LoVo (cell line): ENCODE data around the gene SLC12A7.
A peak's percentile ranks its signal among the peaks of the same experiment; 100 is the strongest.

Experiments used
- DNase-seq: peaks from one replicate; pipeline ENCODE4 v3.0.0-alpha.2; 2016; ENCODE audit warnings: low spot score

Gene SLC12A7

DNA sequence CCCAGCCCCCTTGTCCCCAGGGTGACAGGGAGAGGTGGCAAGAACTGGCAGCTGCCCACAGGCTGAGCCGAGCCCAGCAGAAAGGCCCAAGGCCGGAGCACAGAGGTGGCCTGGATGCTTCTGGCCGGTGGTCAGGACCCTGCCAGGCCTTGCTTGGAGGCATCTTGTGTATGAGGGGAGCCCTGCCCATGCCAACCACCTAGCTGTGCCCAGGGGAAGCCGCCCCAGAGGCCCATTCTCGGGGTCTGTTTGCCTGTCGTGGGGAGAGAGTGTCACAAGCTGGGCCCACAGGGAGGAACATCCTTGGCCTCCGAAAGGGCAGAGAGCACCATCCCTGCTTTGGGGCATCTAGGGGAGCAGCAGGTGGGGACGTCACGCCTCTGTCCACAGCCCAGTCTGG lies 93.3 kb downstream of the SLC12A7 start:
- no peak for DNase-seq

DNA sequence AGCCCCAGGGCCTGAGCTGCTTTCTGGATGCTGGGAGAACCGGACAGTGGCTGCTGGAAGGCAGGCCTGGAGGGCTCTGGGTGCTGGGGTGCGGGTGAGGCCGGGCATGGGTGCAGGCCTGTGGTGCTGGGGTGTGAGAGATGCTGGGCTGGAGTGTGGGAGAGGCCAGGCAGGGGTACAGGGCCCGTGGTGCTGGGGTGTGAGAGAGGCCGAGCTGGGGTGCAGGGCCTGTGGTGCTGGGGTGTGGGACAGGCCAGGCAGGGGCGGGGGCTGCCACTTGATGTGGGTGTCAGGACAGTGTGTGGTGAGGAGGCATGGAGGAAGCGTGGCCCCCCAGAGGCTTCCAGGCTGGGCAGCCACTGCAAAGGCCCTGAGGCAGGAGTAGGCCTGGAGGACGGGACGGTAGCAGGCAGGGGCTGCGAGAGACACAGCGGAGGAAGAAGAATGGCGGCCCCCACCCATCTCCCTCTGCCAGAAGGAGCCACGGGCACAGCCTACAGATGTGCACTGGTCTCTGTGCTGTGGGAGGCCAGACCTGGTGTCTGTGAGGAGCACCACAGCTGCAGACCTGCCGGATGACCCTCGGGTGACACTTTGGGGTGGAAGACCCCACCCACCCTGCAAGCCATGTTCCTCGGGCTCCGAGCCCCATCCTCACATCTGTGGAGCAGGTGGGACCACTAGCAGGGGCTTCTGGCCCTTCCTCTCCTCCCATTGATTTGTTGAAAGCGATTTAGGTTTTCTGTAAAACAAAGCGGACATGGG lies 94.0 kb downstream of the SLC12A7 start:
- DNase-seq = no peak

DNA sequence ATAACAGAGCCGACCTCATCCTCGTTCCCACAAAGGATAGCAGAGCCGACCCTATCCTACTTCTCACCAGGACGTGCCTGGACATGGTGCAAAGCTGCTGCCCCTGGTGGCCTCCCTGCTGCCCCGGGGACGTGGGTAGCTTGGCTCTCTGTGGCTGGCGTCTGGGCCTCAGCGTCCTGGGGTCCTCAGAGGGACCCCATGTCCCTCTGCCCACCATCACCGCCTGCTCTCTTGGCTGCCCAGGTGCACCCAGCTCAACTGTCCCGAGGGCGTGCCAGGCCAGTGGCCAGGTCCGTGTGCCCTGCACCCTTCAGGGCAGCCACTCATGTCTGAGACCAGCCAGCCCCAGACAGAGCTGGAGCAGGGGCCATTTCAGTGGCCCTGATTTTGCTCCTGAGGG lies 94.8 kb downstream of the SLC12A7 start:
- DNase-seq = no peak

DNA sequence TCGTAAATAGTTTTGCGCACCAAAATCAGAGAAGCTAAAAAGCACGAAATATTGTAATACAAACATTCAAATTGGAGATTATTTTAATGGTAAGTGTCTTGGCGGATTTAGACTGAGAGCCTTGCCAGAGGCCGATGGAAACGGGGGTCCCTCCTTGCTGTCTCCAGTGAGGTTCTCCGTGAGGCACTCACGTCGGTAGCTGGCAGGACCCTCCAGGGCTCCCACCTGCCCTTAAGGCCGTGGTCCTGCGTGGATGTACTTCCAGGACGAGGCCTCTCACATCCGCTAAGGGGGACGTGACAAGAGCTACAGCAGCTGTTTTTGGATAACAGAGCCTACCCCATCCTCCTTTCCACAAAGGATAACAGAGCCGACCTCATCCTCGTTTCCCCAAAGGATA lies 95.4 kb downstream of the SLC12A7 start:
- DNase-seq = no peak

DNA sequence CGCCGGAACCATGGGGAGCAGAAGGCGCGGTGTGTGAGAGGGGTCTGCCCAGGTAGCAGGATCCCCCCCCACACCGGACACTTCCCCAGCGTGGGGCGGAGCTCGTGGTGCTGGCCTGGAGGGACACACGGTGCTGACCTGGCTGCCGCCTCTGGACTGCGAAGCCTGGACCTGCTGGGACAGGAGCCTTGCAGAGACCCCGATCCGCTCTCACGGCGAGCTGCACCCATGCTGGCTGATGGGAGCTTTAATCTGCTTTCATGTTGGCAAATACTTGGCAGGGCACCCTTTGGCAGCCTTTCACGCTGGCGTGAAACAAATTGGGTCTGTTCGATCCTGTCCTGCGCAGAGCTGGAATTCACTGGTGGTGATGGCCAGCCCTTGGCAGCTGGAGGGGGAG lies 95.8 kb downstream of the SLC12A7 start:
- no peak for DNase-seq

DNA sequence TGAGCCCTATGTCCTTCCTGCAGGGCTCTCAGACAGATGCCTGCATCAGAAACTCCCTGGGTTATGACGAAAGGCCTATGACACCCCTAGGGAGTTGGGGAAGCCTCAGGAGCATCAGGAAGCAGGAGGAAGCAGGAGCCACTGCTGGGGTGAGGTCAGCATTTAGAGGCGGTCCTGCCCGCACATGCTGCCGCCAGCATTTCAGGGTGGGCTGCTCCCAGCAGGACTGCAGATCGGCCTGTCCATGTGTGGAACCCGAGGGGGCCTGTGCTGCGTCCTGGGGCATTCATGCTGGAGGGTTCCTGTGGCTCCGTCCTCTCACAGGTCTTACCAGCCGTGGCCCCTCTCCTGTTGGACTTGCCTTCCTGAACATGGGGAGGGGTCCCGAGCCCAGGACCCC lies 96.4 kb downstream of the SLC12A7 start:
- no peak for DNase-seq

DNA sequence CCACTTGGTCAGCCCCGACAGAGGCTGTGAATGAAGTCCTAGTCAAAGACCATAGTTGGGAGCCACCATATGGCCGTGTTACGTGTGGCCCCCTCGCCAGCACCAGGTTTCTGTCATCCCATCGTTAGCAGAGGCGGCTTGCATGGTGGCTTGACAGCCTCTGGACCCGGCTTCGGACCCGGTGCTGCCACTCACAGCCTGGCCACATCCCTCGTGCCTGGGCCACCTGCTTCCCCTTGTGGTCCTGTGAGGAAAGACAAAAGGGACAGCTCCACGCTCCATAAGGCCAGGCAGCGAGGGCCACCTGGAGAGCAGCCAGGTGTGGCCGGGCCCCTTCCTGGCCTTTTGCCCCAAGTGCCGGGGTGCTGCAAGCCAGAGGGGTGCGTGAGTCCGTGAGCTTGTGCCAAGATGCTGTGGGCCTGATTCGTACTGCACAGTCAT lies 97.1 kb downstream of the SLC12A7 start:
- no peak for DNase-seq

DNA sequence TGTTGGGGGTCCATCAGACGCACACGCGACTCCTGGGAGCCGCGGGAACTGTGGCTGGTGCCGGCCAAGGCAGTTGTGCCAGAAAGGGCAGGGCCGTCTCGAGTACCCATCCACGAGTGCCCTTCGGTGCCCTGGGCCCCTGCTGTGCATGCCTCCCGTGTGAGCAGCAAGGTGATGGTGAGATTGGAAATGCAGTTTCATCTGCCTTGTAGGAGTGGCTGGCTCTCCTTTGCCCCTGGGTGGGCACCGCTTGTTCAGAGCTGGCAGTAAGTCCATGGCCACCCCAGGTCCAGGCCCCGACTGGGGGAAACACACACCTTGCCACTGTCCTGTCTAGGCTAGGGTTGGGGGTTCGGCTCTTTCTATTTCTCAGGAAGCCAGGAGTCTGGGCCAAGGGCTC lies 97.5 kb downstream of the SLC12A7 start:
- DNase-seq = no peak

DNA sequence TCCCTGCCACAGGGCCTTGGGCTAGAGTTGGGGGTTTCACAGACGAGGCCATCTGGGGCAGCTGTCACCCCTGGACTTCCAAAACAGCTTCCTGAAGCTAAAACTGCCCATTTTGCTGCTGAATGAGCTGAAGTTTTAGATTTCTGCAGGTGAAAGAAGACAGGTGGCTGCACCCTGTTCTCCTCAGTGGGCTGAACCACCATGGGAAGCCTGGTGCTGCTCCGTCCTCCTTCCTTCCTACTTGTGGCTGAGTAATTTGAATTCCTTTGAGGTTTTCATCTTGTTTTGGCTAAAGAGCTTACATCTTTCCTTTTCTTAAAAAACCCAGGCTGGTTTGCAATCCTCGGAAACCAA lies 97.9 kb downstream of the SLC12A7 start:
- no peak for DNase-seq

DNA sequence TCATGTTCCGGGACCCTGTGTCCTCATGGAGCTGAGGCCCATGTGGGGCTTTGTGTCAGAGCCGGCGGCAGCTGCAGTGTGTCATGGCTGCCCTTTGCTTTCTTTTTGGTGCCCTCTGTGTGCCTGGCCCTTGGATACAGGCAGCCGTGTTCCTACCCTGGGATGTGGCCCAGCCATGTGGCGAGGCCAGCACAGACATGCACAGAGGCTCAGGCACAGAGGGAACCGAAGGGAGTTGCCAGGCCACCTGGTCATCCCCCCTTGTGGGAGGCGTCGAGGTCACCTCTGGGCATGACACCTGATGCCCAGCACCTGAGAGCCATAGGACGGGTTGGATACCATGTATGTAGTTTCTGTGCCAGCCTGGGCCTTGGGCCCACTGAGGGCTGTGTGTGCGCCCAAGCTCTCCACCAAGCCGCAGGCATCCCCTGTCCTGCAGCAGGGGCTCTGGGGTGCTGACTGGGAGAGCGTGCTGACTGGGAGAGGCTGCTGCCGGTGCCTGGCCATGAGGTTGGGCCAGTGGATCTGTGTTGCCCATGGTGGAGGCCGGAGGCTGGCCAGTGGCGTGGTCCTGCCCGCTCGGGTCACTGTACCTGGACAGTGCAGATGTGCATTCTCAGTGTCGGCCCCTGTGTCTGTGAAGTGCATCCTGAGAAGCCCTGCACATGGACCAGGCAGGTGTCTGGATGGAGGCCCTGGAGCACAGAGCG lies 98.5 kb downstream of the SLC12A7 start:
- no peak for DNase-seq

DNA sequence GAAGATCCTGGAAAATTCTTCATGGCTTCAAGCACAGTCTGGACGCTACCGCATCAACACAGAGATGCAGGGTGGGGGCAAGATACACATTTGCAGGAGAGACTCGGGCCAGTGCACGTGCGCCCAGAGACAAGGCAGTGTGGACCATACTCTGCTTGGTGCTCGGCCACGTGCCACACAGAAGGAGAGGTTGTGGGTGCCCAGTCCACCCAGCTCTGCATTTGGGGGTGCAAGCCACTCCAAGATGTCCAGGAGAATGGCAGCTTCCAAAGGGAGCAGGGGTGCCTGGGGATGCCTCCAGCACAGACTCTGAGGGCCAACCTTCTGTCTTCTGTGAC lies 99.0 kb downstream of the SLC12A7 start:
- DNase-seq = no peak

DNA sequence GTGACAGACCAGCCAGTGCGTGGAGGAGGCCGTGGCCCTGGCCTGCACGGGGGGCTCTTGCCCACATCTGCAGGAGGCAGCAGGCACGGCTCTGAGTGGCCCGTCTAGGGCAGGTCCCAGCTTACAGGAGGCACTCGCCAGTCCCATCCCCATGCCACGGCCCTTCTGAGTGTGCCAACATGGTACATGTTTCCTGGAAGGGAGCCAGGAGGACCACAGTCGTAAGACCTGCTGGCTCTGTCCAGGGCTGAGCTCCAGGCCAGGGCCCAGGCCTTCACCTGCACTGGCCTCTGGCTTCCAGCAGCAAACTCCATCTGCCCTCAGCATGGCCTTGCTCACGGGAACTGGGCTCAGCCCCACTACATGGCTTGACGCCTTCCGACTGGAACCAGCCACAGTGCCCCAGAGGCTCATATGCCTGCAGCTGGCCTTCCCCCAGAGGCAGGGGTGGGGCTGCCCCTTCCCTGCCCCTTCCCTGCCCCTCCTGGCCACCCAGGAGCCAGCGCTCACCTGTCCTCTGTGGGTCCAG lies 99.5 kb downstream of the SLC12A7 start:
- DNase-seq = no peak

DNA sequence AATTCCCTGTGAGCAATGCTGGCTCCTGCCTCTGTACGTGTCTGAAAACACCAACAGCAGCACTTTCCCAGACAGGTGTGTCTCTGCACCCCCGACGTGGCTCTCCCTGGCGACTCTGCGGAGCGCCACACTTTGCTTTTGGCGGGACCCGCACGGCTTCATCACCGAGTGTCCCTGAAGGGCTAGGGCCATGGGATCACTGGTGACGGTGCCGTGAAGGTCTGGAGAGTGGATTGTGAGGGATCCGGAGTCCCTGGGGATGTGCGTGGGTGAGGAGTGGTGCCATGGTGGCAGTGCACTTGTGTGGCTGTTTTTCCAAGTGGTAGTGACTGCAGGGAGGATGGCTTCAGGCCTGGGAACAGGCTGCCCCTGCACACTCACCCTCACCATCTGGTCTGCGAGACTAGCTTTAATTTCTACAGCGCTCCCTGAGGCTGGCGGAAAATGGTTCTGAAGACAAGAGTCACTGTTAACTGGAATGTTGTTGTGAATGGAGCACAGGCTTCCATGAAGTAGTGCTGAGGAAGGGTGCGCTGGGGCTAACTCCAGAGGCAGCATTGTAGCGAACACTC lies 100.0 kb downstream of the SLC12A7 start:
- DNase-seq = no peak

DNA sequence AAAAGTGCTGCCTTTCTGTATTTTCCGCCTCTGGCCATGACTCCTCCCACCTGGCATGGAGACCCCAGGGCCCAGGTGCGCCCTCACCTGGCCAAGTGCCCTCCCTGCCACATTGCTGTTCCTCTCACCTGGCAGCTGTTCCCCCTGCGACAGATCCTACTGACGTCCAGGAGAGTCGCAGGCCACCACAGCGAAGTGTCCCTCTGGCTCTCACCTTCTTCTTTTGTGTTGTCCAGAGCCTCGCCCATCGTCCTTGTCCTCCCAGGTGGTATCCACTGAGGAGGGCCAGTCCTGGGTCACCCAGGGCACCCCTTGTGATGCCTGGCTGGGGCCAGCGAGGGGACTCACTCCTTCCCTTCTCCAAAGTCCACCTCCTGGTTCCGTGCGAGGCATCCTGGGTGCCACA lies 100.6 kb downstream of the SLC12A7 start:
- peak; percentile 26 for DNase-seq

DNA sequence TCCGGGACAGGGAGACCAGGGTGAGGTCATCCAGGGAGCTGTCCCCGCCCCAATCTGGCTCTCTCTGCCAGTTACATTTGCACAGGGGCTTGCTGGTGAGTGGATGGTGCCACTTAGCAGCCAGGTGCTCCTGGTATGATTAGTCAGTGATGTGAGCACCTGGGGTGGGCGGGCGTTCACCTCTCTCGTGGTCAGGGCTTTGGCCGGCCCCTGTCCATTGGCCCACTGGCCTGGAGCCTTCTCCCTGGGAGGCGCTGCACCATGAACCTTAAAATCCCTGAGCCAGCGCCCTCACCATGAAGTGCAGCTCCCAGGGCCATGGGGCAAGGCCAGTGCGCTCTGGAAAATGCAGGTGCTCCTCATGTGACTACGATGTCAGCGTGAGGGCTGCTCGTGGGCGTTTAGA lies 101.2 kb downstream of the SLC12A7 start:
- no peak for DNase-seq

DNA sequence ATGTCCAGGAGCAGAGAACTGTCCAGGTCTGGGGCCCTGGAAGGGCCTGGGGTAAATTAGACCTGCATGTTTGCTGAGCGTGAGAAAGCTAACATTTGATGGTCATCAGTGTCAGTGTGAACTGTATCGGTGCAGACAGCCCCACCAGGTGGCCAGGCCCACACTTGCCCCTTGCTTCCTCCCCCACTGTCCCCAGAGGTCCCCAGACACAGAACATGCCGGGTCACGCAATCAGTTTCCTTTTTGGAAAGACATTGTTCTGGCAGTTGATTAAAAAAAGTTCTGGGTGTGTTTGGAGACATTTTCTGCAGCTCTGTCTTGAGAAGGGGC lies 101.7 kb downstream of the SLC12A7 start:
- no peak for DNase-seq

DNA sequence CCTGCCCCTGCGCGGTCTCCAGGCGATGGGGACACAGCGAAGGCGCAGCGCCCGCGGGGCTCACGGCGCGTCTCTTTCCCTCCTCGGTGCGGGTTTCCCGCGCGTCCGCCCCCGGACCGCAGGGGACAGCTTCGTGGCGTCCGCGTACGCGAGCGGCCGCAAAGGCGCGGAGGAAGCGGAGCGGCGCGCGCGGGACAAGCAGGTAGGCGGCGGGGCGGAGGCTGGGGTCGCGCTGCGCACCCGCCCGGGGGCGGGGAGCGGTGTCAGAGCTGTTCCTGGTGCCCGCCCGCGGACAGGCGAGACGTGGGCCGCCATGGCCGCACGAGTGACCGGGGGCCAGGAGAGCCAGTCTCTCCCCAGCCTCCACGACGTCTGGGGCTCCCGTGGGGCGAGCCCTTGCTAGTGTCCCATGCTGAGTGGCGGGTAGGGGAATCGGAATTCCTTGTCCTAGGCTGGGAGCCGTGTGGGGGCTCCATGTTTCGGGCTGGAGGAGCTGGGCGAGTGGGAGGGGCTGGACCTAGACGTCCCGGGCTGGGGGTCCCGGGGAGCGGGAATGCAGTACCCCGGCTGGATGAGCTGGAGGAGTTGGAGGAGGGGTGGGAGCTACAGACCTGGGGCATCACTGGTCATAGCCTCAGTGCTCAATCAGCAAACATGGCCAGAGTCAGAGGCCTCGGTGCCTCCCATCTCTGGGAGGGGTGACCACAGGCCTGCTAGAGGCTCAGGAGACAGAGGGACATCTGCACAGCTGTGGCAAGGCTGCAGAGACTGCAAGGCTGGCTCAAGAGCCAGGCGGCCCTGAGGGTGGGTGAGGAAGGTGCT lies 102.3 kb downstream of the SLC12A7 start:
- DNase-seq = no peak

DNA sequence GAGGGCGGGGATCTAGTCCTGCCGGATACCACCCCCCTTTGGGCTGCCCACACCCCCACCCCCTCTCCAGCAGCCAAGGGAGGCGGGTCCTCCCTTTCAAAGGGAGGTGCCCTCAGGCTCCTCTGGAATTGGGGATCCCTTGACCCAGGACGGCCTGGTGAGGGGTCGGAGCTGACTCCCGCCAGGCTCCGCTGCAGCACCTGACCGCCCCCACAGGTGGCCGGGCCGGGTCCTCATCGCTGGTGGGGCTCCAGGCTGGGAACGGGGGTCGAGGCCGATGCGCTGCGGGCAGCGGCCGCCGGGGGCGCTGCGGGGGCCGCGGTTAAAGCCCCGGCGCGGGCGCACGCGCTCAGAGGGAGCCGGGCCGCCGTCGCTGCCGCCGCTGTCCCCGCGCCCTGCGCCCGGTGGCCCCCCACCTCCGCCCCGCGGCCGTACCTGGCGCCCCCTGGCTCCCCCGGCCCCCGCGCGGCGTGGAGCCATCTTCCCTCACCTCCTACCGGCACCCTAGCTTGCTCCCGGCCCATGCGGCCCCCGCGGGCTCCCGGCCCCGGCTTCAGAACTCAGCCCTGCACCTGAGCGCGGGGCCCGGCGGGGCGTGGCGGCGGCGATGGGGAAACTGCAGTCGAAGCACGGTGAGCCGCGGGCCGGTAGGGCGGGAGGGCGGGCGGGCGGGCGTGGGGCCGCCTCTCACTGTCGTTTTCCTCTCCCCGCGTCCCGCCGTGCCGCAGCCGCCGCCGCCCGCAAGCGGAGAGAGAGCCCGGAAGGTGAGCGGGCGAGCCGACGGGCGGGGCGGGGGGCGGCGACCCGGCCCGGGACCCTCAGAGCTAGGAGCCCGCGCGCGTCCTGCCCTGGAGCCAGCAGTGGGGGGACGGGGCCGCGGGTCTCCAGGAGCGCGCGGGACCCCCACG lies 103.2 kb downstream of the SLC12A7 start, which contains the start of gene NKD2:
TSS of gene NKD2 (plus strand) at position 352 of the 908 bp plus-strand sequence. CDS start at position 608, 256 bp downstream.
- DNase-seq = peak; percentile 73

DNA sequence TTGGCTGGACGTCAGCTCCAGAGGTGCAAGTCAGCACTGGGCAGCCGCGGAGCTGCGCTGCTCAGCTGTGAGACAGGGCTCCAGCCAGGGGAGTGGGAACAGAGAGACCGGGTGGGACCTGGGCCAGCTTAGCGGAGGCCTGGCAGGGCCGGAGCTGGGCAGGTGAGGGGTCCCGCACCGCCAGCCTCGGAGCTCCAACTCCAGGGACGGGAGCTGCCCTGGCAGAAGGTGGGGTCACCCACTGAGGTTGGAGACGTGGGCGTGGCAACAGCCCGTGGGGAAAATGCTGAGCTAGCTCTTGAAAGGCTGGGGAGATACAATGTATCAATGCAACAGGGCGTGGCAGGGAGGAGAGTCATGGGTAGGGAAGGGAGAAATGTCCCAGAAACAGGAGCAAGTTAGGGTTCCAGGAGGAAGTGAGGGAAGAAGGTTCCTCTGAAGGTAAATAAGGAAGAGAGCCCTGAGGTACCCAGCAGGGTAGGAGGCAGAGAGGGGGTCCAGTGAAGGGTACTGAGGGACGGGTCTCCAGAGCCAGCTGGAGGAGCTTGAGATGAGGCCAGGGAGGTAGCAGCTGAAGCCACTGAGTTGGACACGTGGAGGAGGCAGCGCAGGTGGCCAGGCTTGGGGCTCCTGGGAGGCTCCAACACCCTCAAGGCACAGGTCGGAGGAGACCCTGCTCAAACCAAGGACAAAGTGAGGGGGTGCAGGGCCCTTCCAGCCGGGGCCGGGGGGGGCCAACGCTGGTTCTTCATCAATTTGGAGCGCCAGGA lies 104.0 kb downstream of the SLC12A7 start:
- no peak for DNase-seq

DNA sequence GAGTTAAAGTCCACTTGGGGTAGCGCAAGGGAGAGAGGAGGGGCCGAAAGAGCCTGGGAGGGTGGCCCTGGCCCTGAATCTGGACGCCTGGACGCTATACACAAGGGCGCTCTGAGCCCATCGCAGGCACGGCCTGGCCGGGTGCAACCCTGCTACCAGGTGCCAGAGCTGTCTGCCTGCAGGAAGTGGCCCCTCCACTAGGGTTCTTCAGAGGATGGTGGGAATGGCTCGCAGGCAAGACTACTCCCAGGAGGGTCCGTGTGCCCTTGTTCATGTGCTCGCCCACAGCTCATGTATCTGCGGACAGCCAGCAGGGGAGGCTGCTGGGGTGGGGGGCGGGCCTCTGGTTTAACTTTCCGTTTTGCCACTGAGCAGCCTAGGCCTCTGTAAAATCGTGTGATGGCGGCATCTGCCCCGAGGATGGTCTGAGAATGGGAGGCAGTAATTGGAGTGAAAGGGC lies 104.6 kb downstream of the SLC12A7 start:
- no peak for DNase-seq
